ENCODE results near the gene SLC9A9. TPM values are rescaled to one million over a fixed set of nuclear protein-coding genes. Genes with fewer than 3 reads are reported as not detected.

Gene SLC9A9
- polyA plus RNA-seq, 1 donor (not counting 4 experiments of a cell fraction or from before 2014, with no cell fraction given), result 5.2 TPM

GRCh38 chr3:143612541-143612940, 235.7 kb downstream of the SLC9A9 start:
- Histone ChIP-seq H3K9me1 (ENCODE audit: control insufficient read depth, extremely low read depth, insufficient read depth, low read length) (no peaks in the 10 kb centered on the region), H3K36me3 (ENCODE audit: control insufficient read depth in 2 of 2, extremely low read depth in 1 of 2, insufficient read depth in 2 of 2, low read length in 2 of 2) (no peaks in the 10 kb centered on the region), H2AFZ (ENCODE audit: control insufficient read depth, low read length) (no peak overlapping the region), H3K79me2 (ENCODE audit: control insufficient read depth, insufficient read depth, low read length) (no peaks in the 10 kb centered on the region), H3K27me3 (ENCODE audit: control insufficient read depth, extremely low read depth, insufficient read depth, low read length) (no peaks in the 10 kb centered on the region), H3K4me2 (ENCODE audit: control insufficient read depth, extremely low read depth, insufficient read depth, low read depth, low read length) (no peak overlapping the region), H3K4me1 (ENCODE audit: control insufficient read depth, extremely low read depth, insufficient read depth, low read length) (no peaks in the 10 kb centered on the region), H4K20me1 (ENCODE audit: control insufficient read depth, extremely low read depth, insufficient read depth, low read length) (no peaks in the 10 kb centered on the region), H3K4me3 (ENCODE audit: control insufficient read depth in 2 of 3, extremely low read depth in 1 of 3, insufficient read depth in 2 of 3, low read depth in 1 of 3, low read length in 3 of 3) (no peak overlapping the region), H3K27ac (ENCODE audit: control insufficient read depth, insufficient read depth, low read length) (no peak overlapping the region), H3K9me3 (ENCODE audit: control insufficient read depth, low read depth, low read length) (no peaks in the 10 kb centered on the region), H3K9ac (ENCODE audit: control insufficient read depth, extremely low read depth, insufficient read depth, low read length) (no peak overlapping the region)
- dilution Hi-C loops (cut with MboI; ENCODE audit: extremely low pct_ligation_motif_present, low sequenced_read_pairs), result no loop called here
- DNase-seq (ENCODE audit: low read depth, low spot score) (no peak), FAIRE-seq (no peak)
- TF ChIP-seq EZH2 (IDR thresholded peaks at IDR 0.05; ENCODE audit: low read length), result no peak
- TF ChIP-seq CTCF (optimal IDR thresholded peaks at IDR 0.05 in 1 of 3, IDR thresholded peaks at IDR 0.05 in 1 of 3, conservative IDR thresholded peaks at IDR 0.05 in 1 of 3; ENCODE audit: extremely low read depth in 1 of 3, insufficient read depth in 2 of 3, low read length in 3 of 3), result no peak

- dilution Hi-C loops (cut with MboI; ENCODE audit: extremely low pct_ligation_motif_present, low sequenced_read_pairs), result no loop called here
- FAIRE-seq (no peak), DNase-seq (ENCODE audit: low read depth, low spot score) (no peak)
- H3K27me3 ChIP-seq (ENCODE audit: control insufficient read depth, extremely low read depth, insufficient read depth, low read length), result no peaks in the 10 kb centered on the region
- H3K9me1 ChIP-seq (ENCODE audit: control insufficient read depth, extremely low read depth, insufficient read depth, low read length), result no peaks in the 10 kb centered on the region
- no peaks in the 10 kb centered on the region for H3K9me3 ChIP-seq (ENCODE audit: control insufficient read depth, low read depth, low read length)
- no peak overlapping the region for H3K4me3 ChIP-seq (ENCODE audit: control insufficient read depth in 2 of 3, extremely low read depth in 1 of 3, insufficient read depth in 2 of 3, low read depth in 1 of 3, low read length in 3 of 3)
- no peak overlapping the region for H2AFZ ChIP-seq (ENCODE audit: control insufficient read depth, low read length)
- no peak overlapping the region for H3K27ac ChIP-seq (ENCODE audit: control insufficient read depth, insufficient read depth, low read length)
- no peaks in the 10 kb centered on the region for H3K79me2 ChIP-seq (ENCODE audit: control insufficient read depth, insufficient read depth, low read length)
- H3K9ac ChIP-seq (ENCODE audit: control insufficient read depth, extremely low read depth, insufficient read depth, low read length), result no peak overlapping the region
- no peaks in the 10 kb centered on the region for H3K36me3 ChIP-seq (ENCODE audit: control insufficient read depth in 2 of 2, extremely low read depth in 1 of 2, insufficient read depth in 2 of 2, low read length in 2 of 2)
- no peaks in the 10 kb centered on the region for H3K4me1 ChIP-seq (ENCODE audit: control insufficient read depth, extremely low read depth, insufficient read depth, low read length)
- TF ChIP-seq CTCF (optimal IDR thresholded peaks at IDR 0.05 in 1 of 3, IDR thresholded peaks at IDR 0.05 in 1 of 3, conservative IDR thresholded peaks at IDR 0.05 in 1 of 3; ENCODE audit: extremely low read depth in 1 of 3, insufficient read depth in 2 of 3, low read length in 3 of 3) (no peak), EZH2 (IDR thresholded peaks at IDR 0.05; ENCODE audit: low read length) (no peak)
- H3K4me2 ChIP-seq (ENCODE audit: control insufficient read depth, extremely low read depth, insufficient read depth, low read depth, low read length), result no peak overlapping the region
- no peaks in the 10 kb centered on the region for H4K20me1 ChIP-seq (ENCODE audit: control insufficient read depth, extremely low read depth, insufficient read depth, low read length)
These were observed 239.3 kb downstream of the SLC9A9 start for GRCh38 chr3:143608966-143609365.

Data from keratinocyte (primary cell).